CD14-positive monocyte (primary cell): Measurements from ENCODE around the gene PET117. TPM values are rescaled to one million over a fixed set of nuclear protein-coding genes. Genes with fewer than 3 reads are reported as not detected.
"Not testable (repeated sequence)": the region's sequence is repeated elsewhere in the genome, so short reads cannot be mapped to it uniquely, and the experiment has no call there.

ENCODE experiments used
- DNase-seq, 3 donors: peaks; one replicate each; pipeline ENCODE4 v3.0.0-alpha.2; 2011 to 2022
- H2AFZ ChIP-seq: 2 replicates; pipeline ENCODE4 v1.6.0; 2012; ENCODE audit warnings: mild to moderate bottlenecking, low read depth, low read length, inconsistent platforms; ENCODE audit not compliant: insufficient read depth, poor library complexity, severe bottlenecking
- H3K27ac ChIP-seq, 2 donors: 1 replicate in 1 of 2; 2 replicates in 1 of 2; pipeline ENCODE4 v1.5.1; 2012 to 2013; ENCODE audit warnings: low read length in 2 of 2, control low read depth in 1 of 2, inconsistent platforms in 1 of 2, low read depth in 1 of 2, mild to moderate bottlenecking in 1 of 2
- H3K27me3 ChIP-seq, 2 donors: one replicate each; pipeline versions ENCODE4 v1.6.0 to v1.6.1; 2011 to 2013; ENCODE audit warnings: low read length in 2 of 2; ENCODE audit not compliant: control insufficient read depth in 2 of 2, insufficient read depth in 2 of 2
- H3K36me3 ChIP-seq, 2 donors: replicated peaks in 1 of 2; 1 replicate in 1 of 2; 2 replicates in 1 of 2; pipeline versions ENCODE4 v1.5.1 to v1.6.1; 2012 to 2013; ENCODE audit warnings: low read length in 2 of 2, control low read depth in 1 of 2, inconsistent platforms in 1 of 2, mild to moderate bottlenecking in 1 of 2; ENCODE audit not compliant: insufficient read depth in 2 of 2, control insufficient read depth in 1 of 2
- H3K4me1 ChIP-seq, 2 donors: 1 replicate in 1 of 2; 2 replicates in 1 of 2; pipeline versions ENCODE4 v1.5.1 to v1.6.1; 2012 to 2013; ENCODE audit warnings: low read length in 2 of 2, control low read depth in 1 of 2, inconsistent platforms in 1 of 2, mild to moderate bottlenecking in 1 of 2, moderate library complexity in 1 of 2; ENCODE audit not compliant: insufficient read depth in 2 of 2, control insufficient read depth in 1 of 2
- H3K4me2 ChIP-seq: replicated peaks from 2 replicates; pipeline ENCODE3; 2012; ENCODE audit warnings: low read length, moderate library complexity, mild to moderate bottlenecking; ENCODE audit not compliant: poor library complexity, severe bottlenecking; ENCODE audit errors: extremely low read depth
- H3K4me3 ChIP-seq, 3 experiments: fragments of 200-600 bp in 1 of 3; sonication (generic) in 1 of 3; replicated peaks in 1 of 3; 1 replicate in 2 of 3; 2 replicates in 1 of 3; pipeline ENCODE4 v1.5.1; 2011 to 2013; ENCODE audit warnings: low read length in 3 of 3, mild to moderate bottlenecking in 3 of 3, control low read depth in 2 of 3, low read depth in 2 of 3, inconsistent platforms in 1 of 3, moderate library complexity in 1 of 3
- H3K79me2 ChIP-seq: 2 replicates; pipeline ENCODE4 v1.6.0; 2012; ENCODE audit warnings: mild to moderate bottlenecking, control low read depth, inconsistent platforms, low read length, moderate library complexity; ENCODE audit not compliant: insufficient read depth
- H3K9ac ChIP-seq: 2 replicates; pipeline ENCODE4 v1.6.0; 2017; ENCODE audit warnings: low read length, mild to moderate bottlenecking; ENCODE audit not compliant: insufficient read depth, poor library complexity, severe bottlenecking
- H3K9me3 ChIP-seq, 2 donors: replicated peaks in 1 of 2; 1 replicate in 1 of 2; 2 replicates in 1 of 2; pipeline versions ENCODE4 v1.5.1 to v1.6.1; 2012 to 2013; ENCODE audit warnings: low read length in 2 of 2, control low read depth in 1 of 2; ENCODE audit not compliant: control insufficient read depth in 1 of 2, insufficient read depth in 1 of 2
- H4K20me1 ChIP-seq: 2 replicates; pipeline ENCODE4 v1.6.0; 2012; ENCODE audit warnings: mild to moderate bottlenecking, low read length, control low read depth, moderate library complexity; ENCODE audit not compliant: insufficient read depth
- H3K27ac Mint-ChIP-seq, 7 donors: one replicate each; pipeline ENCODE4 v1.8.0; 2020; ENCODE audit warnings: mild to moderate bottlenecking in 7 of 7, mixed read lengths in 7 of 7, moderate library complexity in 6 of 7, inconsistent platforms in 2 of 7
- H3K27me3 Mint-ChIP-seq, 3 donors: one replicate each; pipeline ENCODE4 v1.8.0; 2021 to 2022; ENCODE audit warnings: low read depth in 3 of 3, mild to moderate bottlenecking in 3 of 3, mixed read lengths in 3 of 3, moderate library complexity in 3 of 3, inconsistent platforms in 1 of 3
- H3K36me3 Mint-ChIP-seq, 2 donors: one replicate each; pipeline ENCODE4 v1.8.0; 2020; ENCODE audit warnings: mixed read lengths in 2 of 2, inconsistent platforms in 1 of 2, mild to moderate bottlenecking in 1 of 2
- H3K4me1 Mint-ChIP-seq: one replicate; pipeline ENCODE4 v1.8.0; 2020; ENCODE audit warnings: mild to moderate bottlenecking, mixed read lengths
- H3K4me3 Mint-ChIP-seq, 2 donors: one replicate each; pipeline ENCODE4 v1.8.0; 2020; ENCODE audit warnings: mild to moderate bottlenecking in 2 of 2, mixed read lengths in 2 of 2, moderate library complexity in 1 of 2
- H3K9me3 Mint-ChIP-seq, 7 donors: one replicate each; pipeline ENCODE4 v1.8.0; 2020 to 2022; ENCODE audit warnings: mixed read lengths in 7 of 7, mild to moderate bottlenecking in 6 of 7, moderate library complexity in 6 of 7, inconsistent platforms in 2 of 7
- CTCF ChIP-seq: fragments of 200-600 bp; IDR thresholded peaks from one replicate; pipeline ENCODE4 v1.8.0; 2022; ENCODE audit warnings: antibody characterized with exemption, mild to moderate bottlenecking
- WGBS: methylation state at CpG from one replicate; pipeline ENCODE4 v1.1.5; 2013; ENCODE audit warnings: missing lambda C conversion rate; ENCODE audit not compliant: insufficient coverage; 5-methylcytosine and 5-hydroxymethylcytosine counted together
- intact Hi-C, 2 donors: fragments of 100-400 bp; cut with micrococcal nuclease; formaldehyde crosslinking; loops; one replicate each; pipeline versions ENCODE4 v1.15.0 to v1.15.1; 2023
- polyA plus RNA-seq, 3 donors: library from polyadenylated mRNA; depleted of rRNA in 1 of 3; unstranded in 2 of 3; stranded (reverse) in 1 of 3; fragments of 300-500 nt in 2 of 3; fragments of >200 nt in 1 of 3; fragmentation: Illumina TruSeq in 2 of 3; gene quantifications; 1 replicate in 2 of 3; 2 replicates in 1 of 3; pipeline ENCODE4 v1.2.3, GENCODE V29; 2012 to 2021

Gene PET117
- polyA plus RNA-seq, 3 donors = 3.9 to 19.5 (median 16.6) TPM

DNA sequence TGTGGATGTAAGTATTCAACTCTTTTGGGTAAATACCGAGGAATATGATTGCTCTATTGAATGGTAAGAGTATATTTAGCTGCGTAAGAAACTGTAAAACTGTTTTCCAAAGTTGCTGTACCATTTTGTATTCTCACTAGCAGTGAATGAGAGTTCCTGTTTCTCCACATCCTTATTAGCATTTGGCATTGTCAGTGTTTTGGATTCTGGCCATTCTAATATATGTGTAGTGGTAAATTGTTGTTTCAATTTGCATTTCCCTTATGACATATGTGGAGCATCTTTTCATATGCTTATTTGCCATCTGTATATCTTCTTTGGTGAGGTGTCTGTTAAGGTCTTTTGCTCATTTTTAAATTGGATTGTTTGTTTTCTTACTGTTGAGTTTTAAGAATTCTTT is 29.3 kb upstream of the PET117 start:
- Histone ChIP-seq H3K4me1 (no peaks in the 10 kb centered on the region), H3K4me2 (no peak overlapping the region), H3K9ac (no peak overlapping the region), H3K27ac (no peak overlapping the region), H2AFZ (no peak overlapping the region), H3K36me3 (no peaks in the 10 kb centered on the region), H4K20me1 (no peaks in the 10 kb centered on the region), H3K27me3 (peaks cover 0 to 2% of the 10 kb centered on the region in 2 donors), H3K4me3 (no peak overlapping the region), H3K9me3 (no peaks in the 10 kb centered on the region), H3K79me2 (no peaks in the 10 kb centered on the region)
- WGBS = no CpG with 5 or more reads among the region's 2 CpGs
- DNase-seq = no peak
- Mint-ChIP-seq H3K36me3 (no peaks in the 10 kb centered on the region), H3K27ac (no peak overlapping the region), H3K4me1 (no peaks in the 10 kb centered on the region), H3K27me3 (peaks cover 11 to 18% (median 15%) of the 10 kb centered on the region in 3 donors), H3K9me3 (peaks cover 0 to 16% (median 7%) of the 10 kb centered on the region in 7 donors), H3K4me3 (no peak overlapping the region)
- intact Hi-C loops = no loop called here
- no peak for TF ChIP-seq CTCF

GRCh38 chr20:18128574-18128973 is 9.1 kb upstream of the PET117 start:
- H3K4me2 ChIP-seq, H3K9me3 ChIP-seq, H3K27me3 Mint-ChIP-seq, H2AFZ ChIP-seq, H3K9ac ChIP-seq, H3K79me2 ChIP-seq, H3K36me3 ChIP-seq, H3K4me1 ChIP-seq, H3K36me3 Mint-ChIP-seq, H3K4me1 Mint-ChIP-seq, H4K20me1 ChIP-seq, H3K4me3 Mint-ChIP-seq, H3K27ac Mint-ChIP-seq, H3K27ac ChIP-seq, H3K4me3 ChIP-seq, intact Hi-C loops, H3K27me3 ChIP-seq, DNase-seq: not testable (repeated sequence)
- peaks cover 0 to 12% (median 4%) of the 10 kb centered on the region in 7 donors for H3K9me3 Mint-ChIP-seq
- 0% methylated on average over 1 of the region's 1 CpG for WGBS
